Measurements from ENCODE around the gene CLASP2. TPM values are rescaled to one million over a fixed set of nuclear protein-coding genes. Genes with fewer than 3 reads are reported as not detected.

The CLASP2 gene
- total and polyA plus RNA-seq, 2 of the 4 experiments (the other 2 are of a cell fraction): 11.9 to 49.1 TPM

- no peak overlapping the region for H3K9ac ChIP-seq (ENCODE audit: low read depth, low read length)
- H2AFZ ChIP-seq (replicated peaks; ENCODE audit: low read length, poor library complexity): no peak overlapping the region
- no CpG with 5 or more reads among the region's 1 CpG for WGBS, 2 experiments (ENCODE audit: extremely low coverage in 2 of 2, insufficient read length in 1 of 2)
- ATAC-seq (ENCODE audit: low read depth) (no peak), DNase-seq (no peak)
- ChIA-PET CTCF (no interaction called here), POLR2A (ENCODE audit: unreplicated experiment) (no interaction called here)
- peaks cover 7 to 9% of the 10 kb centered on the region in 2 experiments; a peak in 2 of 4 replicates for H3K79me1 ChIP-seq (ENCODE audit: low read depth in 1 of 2, low read length in 2 of 2)
- H3K56ac ChIP-seq (ENCODE audit: extremely low read depth, insufficient read depth, low read length): no peak overlapping the region
- H3K9me1 ChIP-seq (ENCODE audit: insufficient read depth, low read length): peaks cover 6% of the 10 kb centered on the region
- H2AK5ac ChIP-seq (ENCODE audit: low read depth, low read length): no peak overlapping the region
- no peaks in the 10 kb centered on the region for H3K4me1 ChIP-seq (ENCODE audit: control insufficient read depth, insufficient read depth, low read length)
- H3K27me3 ChIP-seq (ENCODE audit: control insufficient read depth, insufficient read depth, low read length): no peaks in the 10 kb centered on the region
- H3K4me3 ChIP-seq (ENCODE audit: insufficient read depth, low read depth, low read length): no peak overlapping the region
- H3K23ac ChIP-seq (ENCODE audit: low read depth, low read length): no peak overlapping the region
- H3K9me3 ChIP-seq (ENCODE audit: control insufficient read depth, insufficient read depth, low read length): no peaks in the 10 kb centered on the region
- no peak overlapping the region for H3K4me2 ChIP-seq (ENCODE audit: low read depth, low read length)
- no peaks in the 10 kb centered on the region for H4K20me1 ChIP-seq (ENCODE audit: insufficient read depth, low read length)
- H2BK20ac ChIP-seq (ENCODE audit: low read depth, low read length): no peak overlapping the region
- dilution Hi-C loops (cut with HindIII; ENCODE audit: low sequenced_read_pairs, unreplicated experiment) (no loop called here), in situ Hi-C loops (cut with MboI; ENCODE audit: low sequenced_read_pairs) (no loop called here), intact Hi-C loops (cut with micrococcal nuclease) (no loop called here)
- peaks cover 6% of the 10 kb centered on the region for H3K36me3 ChIP-seq (ENCODE audit: control insufficient read depth, insufficient read depth, low read length)
- no peak overlapping the region for H2BK15ac ChIP-seq (ENCODE audit: low read depth, low read length)
- no peak overlapping the region for H3K18ac ChIP-seq (ENCODE audit: low read depth, low read length)
- no peak overlapping the region for H3K4ac ChIP-seq (ENCODE audit: low read depth, low read length)
- H3K27ac ChIP-seq (ENCODE audit: insufficient read depth, low read length): no peak overlapping the region
- H2AK9ac ChIP-seq (replicated peaks; ENCODE audit: low read depth, low read length, poor library complexity): no peak overlapping the region
- H2BK5ac ChIP-seq (ENCODE audit: low read depth, low read length, poor library complexity, severe bottlenecking): no peak overlapping the region
- H4K8ac ChIP-seq (ENCODE audit: low read depth in 2 of 2, low read length in 2 of 2): no peak overlapping the region
- no TSS peak for BruUV-seq (replicated peaks)
- no peak overlapping the region for H4K91ac ChIP-seq (ENCODE audit: insufficient read depth, low read depth, low read length)
- no peak overlapping the region for H2BK120ac ChIP-seq (ENCODE audit: low read depth, low read length)
- no peak overlapping the region for H3K14ac ChIP-seq (replicated peaks; ENCODE audit: low read depth, low read length)
- no peak overlapping the region for H4K5ac ChIP-seq (ENCODE audit: low read depth, low read length)
- no peak for TF ChIP-seq USF2 (IDR thresholded peaks at IDR 0.05; ENCODE audit: low read depth, low read length)
- TF ChIP-seq FOS (IDR thresholded peaks at IDR 0.05; ENCODE audit: low read depth, low read length): no peak
- no peak for TF ChIP-seq RFX5 (IDR thresholded peaks at IDR 0.05; ENCODE audit: low read depth, low read length)
- no peak for TF ChIP-seq MAZ (IDR thresholded peaks at IDR 0.05; ENCODE audit: borderline replicate concordance, low read depth, low read length)
- TF ChIP-seq ELK1 (IDR thresholded peaks at IDR 0.05; ENCODE audit: borderline replicate concordance, low read depth, low read length): no peak
- TF ChIP-seq MAFK (IDR thresholded peaks at IDR 0.05; ENCODE audit: low read depth, low read length): no peak
- no peak for TF ChIP-seq SMC3 (IDR thresholded peaks at IDR 0.05; ENCODE audit: low read depth, low read length)
- TF ChIP-seq NFE2L2 (IDR thresholded peaks at IDR 0.05; ENCODE audit: low read depth, low read length): no peak
- no peak for TF ChIP-seq RAD21 (IDR thresholded peaks at IDR 0.05; ENCODE audit: low read length)
Observed at GRCh38 chr3:33681667-33682066, 36.4 kb downstream of the CLASP2 start.

All from IMR-90 (cell line).